DND-41 (cell line): ENCODE data around the gene SECISBP2.
"Not testable (repeated sequence)": the region's sequence is repeated elsewhere in the genome, so short reads cannot be mapped to it uniquely, and the experiment has no call there.

ENCODE experiments used
- ATAC-seq: fragments of 200-7000 bp; cut with Tn5 transposase; 3 replicates; pipeline ENCODE4 v1.9.1; 2021; ENCODE audit warnings: low read depth; ENCODE audit not compliant: insufficient read depth
- DNase-seq: peaks from one replicate; pipeline ENCODE4 v3.0.0-alpha.2; 2020
- H2AFZ ChIP-seq: 2 replicates; pipeline ENCODE4 v1.6.0; 2012; ENCODE audit warnings: low read depth, low read length
- H3K27ac ChIP-seq: 2 replicates; pipeline ENCODE4 v1.5.1; 2012; ENCODE audit warnings: low read length, inconsistent platforms
- H3K27me3 ChIP-seq: fragments of 200-600 bp; sonication (generic); 2 replicates; pipeline ENCODE4 v1.6.0; 2012; ENCODE audit warnings: low read length, mild to moderate bottlenecking, inconsistent platforms; ENCODE audit not compliant: insufficient read depth, poor library complexity
- H3K36me3 ChIP-seq: 2 replicates; pipeline ENCODE4 v1.5.1; 2012; ENCODE audit warnings: low read length, inconsistent platforms; ENCODE audit not compliant: insufficient read depth
- H3K4me1 ChIP-seq: 2 replicates; pipeline ENCODE4 v1.5.1; 2012; ENCODE audit warnings: mild to moderate bottlenecking, low read length; ENCODE audit not compliant: insufficient read depth
- H3K4me2 ChIP-seq: 2 replicates; pipeline ENCODE4 v1.6.0; 2012; ENCODE audit warnings: mild to moderate bottlenecking, moderate library complexity, low read length, inconsistent platforms; ENCODE audit not compliant: insufficient read depth
- H3K4me3 ChIP-seq, 2 experiments: fragments of 200-600 bp in 1 of 2; shearing (Covaris generic) in 1 of 2; 2 replicates each; pipeline ENCODE4 v1.5.1; 2012 to 2016; ENCODE audit warnings: inconsistent platforms in 2 of 2, low read length in 2 of 2, mild to moderate bottlenecking in 2 of 2, low read depth in 1 of 2, moderate library complexity in 1 of 2
- H3K79me2 ChIP-seq: 2 replicates; pipeline ENCODE4 v1.6.0; 2012; ENCODE audit warnings: low read length, inconsistent platforms; ENCODE audit not compliant: insufficient read depth
- H3K9ac ChIP-seq: 2 replicates; pipeline ENCODE4 v1.6.0; 2012; ENCODE audit warnings: low read depth, mild to moderate bottlenecking, inconsistent platforms, low read length, moderate library complexity
- H3K9me3 ChIP-seq: 2 replicates; pipeline ENCODE4 v1.5.1; 2012; ENCODE audit warnings: low read length, moderate library complexity, mild to moderate bottlenecking, inconsistent platforms; ENCODE audit not compliant: insufficient read depth, severe bottlenecking
- H4K20me1 ChIP-seq: 2 replicates; pipeline ENCODE4 v1.6.0; 2012; ENCODE audit warnings: low read length; ENCODE audit not compliant: insufficient read depth
- EZH2 ChIP-seq: IDR thresholded peaks from 3 replicates; pipeline ENCODE4 v1.6.1; 2012; ENCODE audit warnings: borderline replicate concordance, low read depth, mild to moderate bottlenecking, moderate library complexity, low read length, inconsistent platforms; ENCODE audit not compliant: severe bottlenecking
- TF ChIP-seq, protein P1 (sequence below): IDR thresholded peaks from 2 replicates; pipeline ENCODE4 v1.5.1; 2012; ENCODE audit warnings: borderline replicate concordance, low read length, moderate library complexity, mild to moderate bottlenecking; ENCODE audit not compliant: poor library complexity, severe bottlenecking; ENCODE audit errors: extremely low read depth

Gene SECISBP2

DNA sequence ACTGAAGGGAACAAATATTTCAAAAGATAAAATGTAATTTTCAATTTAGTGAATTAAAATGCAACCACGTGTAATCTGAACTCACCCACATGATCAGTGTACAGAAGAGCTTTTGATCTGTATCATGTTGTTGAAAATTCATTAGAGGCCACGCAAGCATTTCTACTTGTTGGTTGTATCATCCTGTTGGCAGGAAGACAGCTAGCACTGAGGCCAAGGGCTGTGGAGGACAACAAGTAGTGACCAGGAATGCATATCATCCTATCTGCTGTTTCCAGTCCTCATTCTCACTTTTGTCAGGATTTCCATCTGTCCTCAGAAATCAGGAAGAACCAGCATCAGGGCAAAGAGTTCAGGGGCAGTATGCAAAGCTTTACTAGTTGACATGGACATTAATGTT lies 37.2 kb upstream of the SECISBP2 start:
- Histone ChIP-seq H3K27ac (no peak overlapping the region), H3K4me1 (peaks cover 30% of the 10 kb centered on the region), H3K79me2 (no peaks in the 10 kb centered on the region), H2AFZ (no peak overlapping the region), H4K20me1 (no peaks in the 10 kb centered on the region), H3K4me2 (no peak overlapping the region), H3K9ac (no peak overlapping the region), H3K4me3 (no peak overlapping the region), H3K36me3 (no peaks in the 10 kb centered on the region), H3K9me3 (no peaks in the 10 kb centered on the region), H3K27me3 (no peaks in the 10 kb centered on the region)
- ATAC-seq (no peak), DNase-seq (no peak)
- TF ChIP-seq, protein P1, sequence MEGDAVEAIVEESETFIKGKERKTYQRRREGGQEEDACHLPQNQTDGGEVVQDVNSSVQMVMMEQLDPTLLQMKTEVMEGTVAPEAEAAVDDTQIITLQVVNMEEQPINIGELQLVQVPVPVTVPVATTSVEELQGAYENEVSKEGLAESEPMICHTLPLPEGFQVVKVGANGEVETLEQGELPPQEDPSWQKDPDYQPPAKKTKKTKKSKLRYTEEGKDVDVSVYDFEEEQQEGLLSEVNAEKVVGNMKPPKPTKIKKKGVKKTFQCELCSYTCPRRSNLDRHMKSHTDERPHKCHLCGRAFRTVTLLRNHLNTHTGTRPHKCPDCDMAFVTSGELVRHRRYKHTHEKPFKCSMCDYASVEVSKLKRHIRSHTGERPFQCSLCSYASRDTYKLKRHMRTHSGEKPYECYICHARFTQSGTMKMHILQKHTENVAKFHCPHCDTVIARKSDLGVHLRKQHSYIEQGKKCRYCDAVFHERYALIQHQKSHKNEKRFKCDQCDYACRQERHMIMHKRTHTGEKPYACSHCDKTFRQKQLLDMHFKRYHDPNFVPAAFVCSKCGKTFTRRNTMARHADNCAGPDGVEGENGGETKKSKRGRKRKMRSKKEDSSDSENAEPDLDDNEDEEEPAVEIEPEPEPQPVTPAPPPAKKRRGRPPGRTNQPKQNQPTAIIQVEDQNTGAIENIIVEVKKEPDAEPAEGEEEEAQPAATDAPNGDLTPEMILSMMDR: no peak
- no peak for TF ChIP-seq EZH2

- ATAC-seq, H3K36me3 ChIP-seq, H2AFZ ChIP-seq, H3K27me3 ChIP-seq, H3K9ac ChIP-seq, H3K9me3 ChIP-seq, DNase-seq, H3K4me2 ChIP-seq, H3K79me2 ChIP-seq, H4K20me1 ChIP-seq, H3K27ac ChIP-seq, H3K4me3 ChIP-seq: not testable (repeated sequence)
- peaks cover 18% of the 10 kb centered on the region for H3K4me1 ChIP-seq
Measured at GRCh38 chr9:89282248-89282968, 35.9 kb upstream of the SECISBP2 start.

- no peak overlapping the region for H3K4me2 ChIP-seq
- H3K9me3 ChIP-seq: no peaks in the 10 kb centered on the region
- ATAC-seq (no peak), DNase-seq (no peak)
- no peaks in the 10 kb centered on the region for H3K27me3 ChIP-seq
- H3K4me1 ChIP-seq: peaks cover 5% of the 10 kb centered on the region
- no peak overlapping the region for H3K9ac ChIP-seq
- no peak overlapping the region for H3K27ac ChIP-seq
- H3K4me3 ChIP-seq: no peak overlapping the region
- TF ChIP-seq, protein P1: no peak
- TF ChIP-seq EZH2: no peak
- no peaks in the 10 kb centered on the region for H4K20me1 ChIP-seq
- H2AFZ ChIP-seq: no peak overlapping the region
- no peaks in the 10 kb centered on the region for H3K36me3 ChIP-seq
- H3K79me2 ChIP-seq: no peaks in the 10 kb centered on the region
Measured at GRCh38 chr9:89284076-89284475, 34.2 kb upstream of the SECISBP2 start.

- TF ChIP-seq EZH2: no peak
- TF ChIP-seq, protein P1: no peak
- no peaks in the 10 kb centered on the region for H3K79me2 ChIP-seq
- H3K4me1 ChIP-seq: no peaks in the 10 kb centered on the region
- H3K27me3 ChIP-seq: no peaks in the 10 kb centered on the region
- no peak overlapping the region for H3K4me3 ChIP-seq
- no peak for DNase-seq
- ATAC-seq: no peak
- no peak overlapping the region for H3K27ac ChIP-seq
- no peaks in the 10 kb centered on the region for H4K20me1 ChIP-seq
- no peak overlapping the region for H3K4me2 ChIP-seq
- H3K9ac ChIP-seq: no peak overlapping the region
- H2AFZ ChIP-seq: no peak overlapping the region
- no peaks in the 10 kb centered on the region for H3K9me3 ChIP-seq
- H3K36me3 ChIP-seq: no peaks in the 10 kb centered on the region
Measured at GRCh38 chr9:89291741-89292140, 26.6 kb upstream of the SECISBP2 start.
